Middle frontal gyrus (tissue), 1 donor: ENCODE data around the gene ACE.

Experiments
- DNase-seq: peaks from one replicate; pipeline ENCODE4 v3.0.0-alpha.2; 2015; ENCODE audit warnings: low spot score; ENCODE audit errors: extremely low spot score

Gene ACE

DNA sequence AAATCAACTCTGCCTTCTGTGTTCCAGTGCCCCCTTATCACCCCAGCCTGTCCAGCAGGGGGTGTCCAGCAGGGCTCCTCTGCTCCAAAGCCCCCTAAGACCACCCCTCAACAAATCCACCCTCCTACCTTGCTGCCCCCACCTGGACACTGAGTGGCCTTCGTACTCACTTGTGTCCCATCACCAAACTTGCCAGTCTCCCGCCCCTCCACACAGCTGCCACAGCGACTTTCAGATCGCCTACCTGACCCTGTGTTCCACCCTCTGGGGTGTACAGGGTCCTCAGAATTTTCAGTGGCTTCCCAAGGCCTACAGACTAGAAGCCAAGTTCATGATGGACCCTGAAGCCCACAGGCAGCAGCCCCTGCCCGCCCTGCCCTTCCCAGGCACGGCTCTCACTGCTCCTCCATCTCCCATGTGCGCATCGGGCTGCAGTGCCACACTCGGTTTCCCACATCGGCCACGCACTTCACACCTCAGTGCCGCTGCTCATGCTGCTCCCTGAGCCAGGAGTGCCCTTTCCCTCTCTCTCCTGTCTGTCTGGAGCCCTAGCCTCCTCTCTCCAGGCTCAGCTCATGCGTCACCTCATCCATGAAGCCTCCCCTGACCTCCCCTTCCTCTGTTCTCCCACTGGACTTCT lies 58.1 kb downstream of the ACE start:
- DNase-seq, result no peak

DNA sequence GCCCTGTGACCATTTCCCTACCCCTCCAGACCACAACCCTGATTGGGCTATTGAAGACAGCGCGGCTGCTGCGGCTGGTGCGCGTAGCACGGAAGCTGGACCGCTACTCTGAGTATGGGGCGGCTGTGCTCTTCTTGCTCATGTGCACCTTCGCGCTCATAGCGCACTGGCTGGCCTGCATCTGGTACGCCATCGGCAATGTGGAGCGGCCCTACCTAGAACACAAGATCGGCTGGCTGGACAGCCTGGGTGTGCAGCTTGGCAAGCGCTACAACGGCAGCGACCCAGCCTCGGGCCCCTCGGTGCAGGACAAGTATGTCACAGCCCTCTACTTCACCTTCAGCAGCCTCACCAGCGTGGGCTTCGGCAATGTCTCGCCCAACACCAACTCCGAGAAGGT lies 58.8 kb downstream of the ACE start:
- DNase-seq, result no peak

DNA sequence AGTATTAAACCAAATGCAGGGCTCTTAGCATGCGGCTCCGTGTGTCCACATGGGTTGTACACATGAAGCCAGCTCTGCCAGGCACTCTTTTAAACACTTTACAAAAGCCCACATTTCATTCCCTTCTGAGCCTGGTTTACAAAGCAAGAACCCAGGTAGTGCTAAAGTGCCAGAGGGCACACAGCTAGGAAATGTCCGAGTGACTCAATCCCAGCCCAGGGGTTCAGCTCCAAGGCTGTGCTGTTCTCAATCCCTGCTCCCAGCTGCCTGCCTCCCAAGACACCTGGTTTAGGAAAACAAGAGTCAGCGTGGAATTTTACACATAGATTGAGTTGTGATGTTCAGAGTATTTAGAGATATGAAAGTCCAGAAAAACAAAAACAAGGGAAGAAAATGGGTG lies 60.1 kb downstream of the ACE start:
- DNase-seq, result no peak

DNA sequence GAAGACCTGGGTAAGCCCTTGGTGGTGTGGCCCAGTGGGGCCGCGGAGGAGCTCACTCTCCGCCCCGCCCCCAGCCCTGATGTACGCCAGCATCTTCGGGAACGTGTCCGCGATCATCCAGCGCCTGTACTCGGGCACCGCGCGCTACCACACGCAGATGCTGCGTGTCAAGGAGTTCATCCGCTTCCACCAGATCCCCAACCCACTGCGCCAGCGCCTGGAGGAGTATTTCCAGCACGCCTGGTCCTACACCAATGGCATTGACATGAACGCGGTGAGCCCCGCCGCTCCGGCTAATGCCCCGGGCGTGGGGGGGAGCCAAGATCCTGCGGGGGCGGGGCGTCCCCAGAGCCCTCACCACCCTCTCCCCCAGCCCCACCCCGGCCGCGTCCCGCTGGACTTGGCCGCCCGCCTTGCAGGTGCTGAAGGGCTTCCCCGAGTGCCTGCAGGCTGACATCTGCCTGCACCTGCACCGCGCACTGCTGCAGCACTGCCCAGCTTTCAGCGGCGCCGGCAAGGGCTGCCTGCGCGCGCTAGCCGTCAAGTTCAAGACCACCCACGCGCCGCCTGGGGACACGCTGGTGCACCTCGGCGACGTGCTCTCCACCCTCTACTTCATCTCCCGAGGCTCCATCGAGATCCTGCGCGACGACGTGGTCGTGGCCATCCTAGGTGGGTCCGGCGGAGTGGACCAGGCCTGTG lies 61.3 kb downstream of the ACE start:
- DNase-seq, result no peak

DNA sequence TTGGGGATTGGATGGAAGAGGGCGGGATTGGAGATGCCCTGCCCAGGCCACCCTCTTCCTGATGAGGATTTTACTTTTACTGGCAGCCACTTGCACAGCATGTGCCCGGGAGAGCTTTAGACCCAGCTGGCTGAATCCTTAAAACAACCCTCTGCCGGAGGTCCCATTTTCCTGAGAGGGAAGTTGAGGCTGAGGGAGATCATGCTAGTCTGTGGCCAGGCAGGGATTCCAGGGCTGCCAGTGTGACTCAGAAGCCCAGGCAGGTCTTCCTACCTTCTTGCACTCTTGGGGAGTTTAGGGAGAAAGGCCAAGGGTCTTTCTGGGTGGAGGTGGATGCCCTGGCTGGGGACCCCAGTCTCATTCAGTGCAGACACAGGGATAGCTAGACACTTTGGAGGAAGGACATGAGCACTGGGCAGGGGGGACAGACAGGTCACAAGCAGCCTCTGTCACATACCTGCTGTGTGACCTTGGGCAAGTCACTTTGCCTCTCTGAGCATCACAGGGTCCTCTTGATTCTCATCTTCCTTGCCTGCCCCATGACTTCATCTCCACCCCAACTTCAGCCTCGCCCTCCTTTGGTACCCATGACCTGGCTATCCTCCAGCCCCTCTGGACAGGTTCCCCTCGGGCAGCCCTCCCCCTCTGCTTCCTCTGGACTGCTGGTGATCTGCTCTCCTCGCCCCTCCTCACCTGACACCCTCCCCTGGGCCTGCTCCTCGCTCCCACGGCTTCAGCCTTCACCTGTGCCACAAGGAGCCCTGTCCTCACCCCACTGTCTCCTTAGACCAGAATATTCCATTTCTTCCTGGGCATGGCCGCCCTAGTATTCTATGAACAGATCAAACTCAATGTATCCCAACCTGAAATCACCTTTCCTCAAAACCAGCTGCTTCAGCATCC lies 62.1 kb downstream of the ACE start:
- no peak for DNase-seq

DNA sequence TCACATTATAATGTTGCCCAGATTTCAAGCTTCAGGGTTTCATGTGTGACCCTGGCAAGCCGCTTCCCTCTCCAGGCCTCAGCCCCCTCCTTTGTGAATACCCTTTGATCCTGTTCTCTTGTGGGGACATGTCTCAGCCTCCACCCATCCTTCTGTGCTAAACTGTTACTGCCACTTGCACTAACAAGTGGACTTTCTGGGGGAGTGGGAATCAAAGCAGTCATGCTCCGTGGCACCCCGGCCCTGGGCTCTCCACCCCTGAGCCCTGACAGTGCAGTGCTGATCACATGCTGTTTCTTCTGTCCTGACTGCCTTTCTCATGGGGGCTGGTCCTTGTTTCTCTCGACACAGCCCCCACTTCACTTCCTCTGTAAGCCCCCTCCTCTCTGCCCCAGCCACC lies 63.7 kb downstream of the ACE start:
- DNase-seq, result no peak

DNA sequence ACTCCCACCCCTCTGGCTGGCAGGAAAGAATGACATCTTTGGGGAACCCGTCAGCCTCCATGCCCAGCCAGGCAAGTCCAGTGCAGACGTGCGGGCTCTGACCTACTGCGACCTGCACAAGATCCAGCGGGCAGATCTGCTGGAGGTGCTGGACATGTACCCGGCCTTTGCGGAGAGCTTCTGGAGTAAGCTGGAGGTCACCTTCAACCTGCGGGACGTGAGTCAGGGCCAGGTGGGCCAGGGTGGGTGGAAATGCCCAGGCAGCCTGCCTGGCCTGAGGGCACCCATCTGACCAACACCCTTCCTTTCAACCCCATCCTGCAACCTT lies 65.3 kb downstream of the ACE start:
- DNase-seq, result no peak

DNA sequence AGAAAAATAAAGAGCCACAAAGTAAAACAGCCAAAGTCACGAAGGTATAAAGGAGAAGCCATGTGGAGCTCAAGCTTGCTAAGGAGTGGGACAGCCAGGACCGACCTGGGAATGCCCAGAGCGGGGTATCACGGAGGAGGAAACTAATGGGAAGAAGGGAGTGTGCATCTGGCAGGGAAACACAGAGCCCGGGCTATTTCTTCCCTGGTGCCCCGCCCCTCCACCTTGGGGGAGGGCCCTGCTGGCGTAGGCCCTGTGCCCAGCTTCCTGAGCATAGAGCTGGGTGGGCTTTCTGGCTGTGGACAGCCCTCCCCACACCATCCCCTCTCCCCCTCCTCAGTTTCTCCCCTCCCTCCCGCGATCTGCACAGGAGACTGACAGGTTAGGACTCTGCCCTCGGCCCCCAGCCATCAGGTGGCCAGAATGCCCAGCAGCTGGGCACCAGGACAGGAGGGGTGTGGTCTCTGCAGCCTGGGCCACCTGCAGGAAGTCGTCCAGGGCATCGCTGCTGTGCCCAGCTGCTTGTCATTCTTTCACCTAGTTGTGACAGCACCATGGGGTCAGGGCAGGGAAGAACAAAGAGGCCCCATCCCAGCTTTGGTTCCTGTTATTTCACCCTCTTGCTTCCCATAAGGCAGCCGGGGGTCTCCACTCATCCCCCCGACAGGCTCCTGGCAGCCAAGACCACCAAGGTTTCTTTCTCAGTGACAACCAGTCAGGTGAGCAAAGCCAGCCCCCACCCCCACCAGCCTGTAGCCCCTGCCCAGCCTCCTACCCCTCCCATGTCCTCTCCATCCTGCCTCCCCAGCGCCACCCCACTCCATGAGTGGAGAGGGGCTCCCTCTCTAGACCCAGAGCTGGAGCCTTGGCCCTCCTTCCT lies 66.3 kb downstream of the ACE start:
- DNase-seq, result no peak

DNA sequence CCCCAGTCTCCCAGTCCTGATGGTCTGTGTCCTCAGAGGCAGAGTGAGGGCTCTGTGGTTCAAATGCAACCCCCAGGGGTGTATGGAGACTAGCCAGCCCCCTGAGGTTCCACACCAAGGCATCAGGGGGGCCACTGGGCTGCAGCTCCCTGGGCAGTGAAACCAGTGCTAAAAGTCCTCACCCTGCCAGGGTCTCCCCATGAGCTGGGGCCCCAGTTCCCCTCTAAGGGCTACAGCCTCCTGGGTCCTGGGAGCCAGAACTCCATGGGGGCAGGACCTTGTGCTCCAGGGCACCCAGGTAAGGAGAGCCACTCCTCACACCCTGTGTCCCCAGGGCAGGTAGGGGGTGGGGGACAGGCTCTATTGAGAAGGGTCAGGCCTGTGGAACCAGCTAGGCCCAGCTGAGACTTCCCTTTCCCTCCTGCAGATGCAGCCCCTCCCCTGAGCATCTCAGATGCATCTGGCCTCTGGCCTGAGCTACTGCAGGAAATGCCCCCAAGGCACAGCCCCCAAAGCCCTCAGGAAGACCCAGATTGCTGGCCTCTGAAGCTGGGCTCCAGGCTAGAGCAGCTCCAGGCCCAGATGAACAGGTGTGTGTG lies 67.1 kb downstream of the ACE start:
- no peak for DNase-seq

DNA sequence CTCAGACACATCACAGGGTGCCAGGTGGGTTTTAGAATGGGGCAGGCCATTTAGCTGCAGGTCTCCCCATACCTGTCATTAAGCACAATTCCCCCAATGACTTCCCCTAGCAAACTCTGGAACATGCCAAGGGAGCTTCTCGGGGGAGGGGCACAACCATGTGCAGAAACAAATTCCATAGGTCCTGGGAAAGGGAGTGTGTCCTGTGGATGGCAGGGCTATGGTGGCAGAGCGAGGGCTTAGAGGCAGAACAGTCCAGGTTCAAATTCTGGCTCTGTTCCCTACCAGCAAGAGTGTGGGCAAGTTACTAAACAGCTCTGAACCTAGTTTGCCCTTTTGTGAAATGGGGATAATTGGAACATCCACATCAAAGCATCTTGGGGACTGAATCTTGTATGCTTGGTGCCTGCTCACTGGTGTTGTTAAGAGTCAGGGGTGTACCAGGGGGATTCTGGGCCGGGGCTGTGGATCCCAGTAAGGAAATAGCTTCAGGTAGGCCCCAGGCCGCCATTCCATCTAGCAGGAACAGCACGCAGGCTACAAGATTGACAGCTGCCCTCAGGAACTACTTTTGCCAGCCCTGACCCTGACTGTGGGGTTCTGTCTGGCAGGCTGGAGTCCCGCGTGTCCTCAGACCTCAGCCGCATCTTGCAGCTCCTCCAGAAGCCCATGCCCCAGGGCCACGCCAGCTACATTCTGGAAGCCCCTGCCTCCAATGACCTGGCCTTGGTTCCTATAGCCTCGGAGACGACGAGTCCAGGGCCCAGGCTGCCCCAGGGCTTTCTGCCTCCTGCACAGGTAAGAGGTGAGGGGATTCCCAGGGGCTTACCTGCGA lies 67.8 kb downstream of the ACE start:
- DNase-seq, result no peak

DNA sequence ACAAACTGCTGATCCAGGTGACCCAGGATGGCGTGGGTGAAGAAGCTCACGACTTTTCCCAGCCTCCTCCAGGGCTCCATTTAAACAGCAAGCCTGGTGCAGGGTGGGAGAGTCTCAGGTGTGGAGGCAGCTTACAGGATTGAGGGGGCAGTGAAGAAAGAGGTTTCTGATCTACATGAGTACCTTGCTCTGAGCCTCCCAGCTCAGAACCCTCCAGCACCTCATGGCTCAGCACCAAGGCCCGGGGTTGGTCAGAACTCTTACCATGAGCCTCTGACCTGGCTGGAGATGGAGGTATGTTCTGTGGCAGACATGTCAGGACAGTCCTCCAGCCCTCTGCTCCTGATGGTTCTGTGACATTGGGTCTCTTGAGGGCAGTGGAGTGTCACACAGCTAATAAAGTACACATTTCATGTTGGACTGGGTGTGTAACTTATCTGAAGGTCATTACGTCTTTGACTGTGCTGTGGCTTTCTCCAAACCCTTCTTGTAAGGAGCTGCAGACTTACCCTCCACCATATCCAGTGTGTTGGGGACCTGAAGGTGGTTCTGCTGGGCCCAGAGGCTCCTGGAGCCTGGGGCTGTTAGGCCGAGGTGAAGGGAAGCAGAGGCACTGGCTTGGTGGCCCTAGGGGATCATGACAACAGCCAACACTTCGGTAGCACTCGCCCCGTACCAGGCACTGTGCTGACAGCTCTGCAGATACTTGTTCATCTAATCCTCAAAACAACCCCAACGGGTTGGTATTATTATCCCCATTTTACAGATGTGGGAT lies 69.6 kb downstream of the ACE start:
- DNase-seq, result no peak

DNA sequence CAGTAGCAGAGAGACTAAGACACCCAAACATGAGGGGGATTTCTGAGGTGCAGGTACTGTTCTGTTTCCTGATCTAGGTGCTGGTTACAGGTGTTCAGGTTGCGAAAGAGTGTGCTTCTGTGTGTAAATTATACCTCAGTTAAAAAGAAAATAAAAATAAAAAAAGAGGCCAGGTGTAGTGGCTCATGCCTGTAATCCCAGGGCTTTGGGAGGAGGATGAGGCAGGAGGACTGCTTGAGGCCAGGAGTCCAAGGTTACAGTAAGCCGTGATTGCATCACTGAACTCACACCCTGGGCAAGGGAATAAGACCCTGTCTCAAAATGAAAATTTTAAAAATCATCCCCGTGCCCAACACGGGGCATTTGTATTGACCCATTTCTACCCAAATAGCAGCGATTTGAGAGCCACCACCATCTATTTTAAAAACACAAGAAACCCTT lies 70.2 kb downstream of the ACE start:
- no peak for DNase-seq
